Measurements from ENCODE around the gene OXA1L.

DNA sequence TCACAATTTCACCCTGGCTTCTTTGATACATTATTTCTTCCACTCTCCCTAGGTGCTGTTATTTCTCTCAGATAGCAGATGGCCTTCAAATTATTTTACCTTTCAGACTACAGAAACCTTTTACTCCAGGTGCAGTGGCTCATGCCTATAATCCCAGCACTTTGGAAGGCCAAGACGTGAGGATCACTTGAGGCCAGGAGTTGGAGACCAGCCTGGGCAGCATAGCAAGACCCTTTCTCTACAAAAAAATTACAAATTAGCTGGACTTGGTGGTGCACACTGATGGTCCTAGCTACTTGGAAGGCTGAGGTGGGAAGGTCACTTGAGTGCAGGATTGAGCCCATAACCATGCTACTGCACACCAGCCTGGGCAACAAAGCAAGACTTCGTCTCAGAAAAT is 25.7 kb downstream of the OXA1L start:
- TF ChIP-seq, protein P1, sequence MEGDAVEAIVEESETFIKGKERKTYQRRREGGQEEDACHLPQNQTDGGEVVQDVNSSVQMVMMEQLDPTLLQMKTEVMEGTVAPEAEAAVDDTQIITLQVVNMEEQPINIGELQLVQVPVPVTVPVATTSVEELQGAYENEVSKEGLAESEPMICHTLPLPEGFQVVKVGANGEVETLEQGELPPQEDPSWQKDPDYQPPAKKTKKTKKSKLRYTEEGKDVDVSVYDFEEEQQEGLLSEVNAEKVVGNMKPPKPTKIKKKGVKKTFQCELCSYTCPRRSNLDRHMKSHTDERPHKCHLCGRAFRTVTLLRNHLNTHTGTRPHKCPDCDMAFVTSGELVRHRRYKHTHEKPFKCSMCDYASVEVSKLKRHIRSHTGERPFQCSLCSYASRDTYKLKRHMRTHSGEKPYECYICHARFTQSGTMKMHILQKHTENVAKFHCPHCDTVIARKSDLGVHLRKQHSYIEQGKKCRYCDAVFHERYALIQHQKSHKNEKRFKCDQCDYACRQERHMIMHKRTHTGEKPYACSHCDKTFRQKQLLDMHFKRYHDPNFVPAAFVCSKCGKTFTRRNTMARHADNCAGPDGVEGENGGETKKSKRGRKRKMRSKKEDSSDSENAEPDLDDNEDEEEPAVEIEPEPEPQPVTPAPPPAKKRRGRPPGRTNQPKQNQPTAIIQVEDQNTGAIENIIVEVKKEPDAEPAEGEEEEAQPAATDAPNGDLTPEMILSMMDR (IDR thresholded peaks at IDR 0.05): no peak
- TF ChIP-seq EZH2 (IDR thresholded peaks at IDR 0.05): no peak

All from neural progenitor cell (in vitro differentiated cells).